GM18502 (cell line): ENCODE data around the gene FNIP2.

Experiments used
- ATAC-seq: cut with Tn5 transposase; IDR thresholded peaks from one replicate; pipeline ENCODE4 v1.9.1; 2021; ENCODE audit warnings: mild to moderate bottlenecking; ENCODE audit not compliant: unreplicated experiment, poor library complexity

Gene FNIP2

DNA sequence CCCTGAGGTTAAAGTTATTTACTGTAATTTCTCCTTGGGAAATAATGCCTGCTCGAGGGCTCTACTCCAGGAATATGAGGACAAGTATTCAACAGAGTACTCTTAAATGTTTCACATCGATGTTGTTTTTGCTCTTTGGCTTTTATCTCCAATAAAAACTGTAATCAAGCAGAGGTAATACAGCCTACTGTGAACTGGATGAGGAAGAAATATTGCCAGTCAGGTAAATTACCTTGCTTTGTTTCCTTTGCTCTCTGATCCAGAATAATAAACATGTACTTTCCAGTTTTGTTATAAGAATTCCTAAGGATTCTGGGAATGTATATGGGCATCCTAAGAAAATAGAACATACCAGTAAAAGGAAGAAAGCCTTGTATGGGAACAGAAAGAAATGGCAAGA, 60.4 kb downstream of the FNIP2 start:
- no peak for ATAC-seq

DNA sequence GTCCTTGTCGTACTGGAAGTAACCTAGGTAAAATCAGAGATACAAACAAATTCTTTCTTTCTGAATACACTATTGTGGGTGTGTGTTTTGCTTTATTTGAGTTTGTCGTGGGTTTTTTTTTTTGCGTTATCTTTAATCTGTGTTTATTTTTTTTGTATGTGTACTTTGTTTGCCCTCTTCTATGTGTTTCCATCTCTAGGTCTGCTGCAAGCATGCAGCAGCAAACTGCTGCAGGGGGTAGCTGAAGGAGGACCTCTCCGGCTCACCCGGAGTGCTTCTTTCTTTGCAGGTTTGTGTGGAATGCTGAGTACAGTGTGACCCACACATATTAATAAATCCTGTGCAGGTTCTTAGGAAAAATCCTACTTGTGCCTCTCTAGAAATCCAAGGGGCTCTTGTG, 64.8 kb downstream of the FNIP2 start:
- ATAC-seq, result no peak

DNA sequence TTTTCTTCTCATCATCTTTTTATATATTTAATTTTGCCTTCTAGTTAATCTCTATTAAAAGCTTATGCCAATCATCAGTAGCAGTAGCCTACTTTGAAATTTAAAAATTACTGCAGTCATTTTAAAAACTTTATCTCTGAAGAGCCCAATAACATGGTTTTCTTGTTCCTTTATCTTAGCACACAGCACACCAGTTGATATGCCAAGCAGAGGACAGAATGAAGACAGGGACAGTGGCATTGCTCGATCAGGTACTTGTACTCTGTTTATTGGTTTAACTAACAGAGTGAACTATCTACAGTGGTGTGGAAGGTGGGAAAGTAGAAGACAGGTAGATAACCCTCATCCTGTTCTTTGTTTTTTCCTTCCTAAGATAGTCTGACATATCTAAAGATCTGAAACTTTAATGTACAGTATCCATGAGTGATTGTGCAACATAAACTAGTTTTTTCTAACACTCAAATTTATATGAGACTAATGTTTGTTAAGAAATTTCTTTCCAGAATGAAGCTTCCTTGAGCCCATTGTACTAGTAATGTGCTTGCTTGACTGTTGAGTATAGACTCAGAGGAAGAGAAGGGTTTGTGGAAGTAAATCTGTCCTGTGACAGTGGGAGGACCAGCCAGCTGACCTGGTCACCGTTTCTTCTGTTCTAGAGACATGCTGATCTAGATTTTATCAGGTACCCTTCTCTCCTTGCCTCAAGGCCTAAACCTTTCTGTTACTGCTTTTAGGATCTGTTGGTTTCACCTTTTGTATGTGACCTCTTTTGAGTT, 66.6 kb downstream of the FNIP2 start:
- no peak for ATAC-seq

DNA sequence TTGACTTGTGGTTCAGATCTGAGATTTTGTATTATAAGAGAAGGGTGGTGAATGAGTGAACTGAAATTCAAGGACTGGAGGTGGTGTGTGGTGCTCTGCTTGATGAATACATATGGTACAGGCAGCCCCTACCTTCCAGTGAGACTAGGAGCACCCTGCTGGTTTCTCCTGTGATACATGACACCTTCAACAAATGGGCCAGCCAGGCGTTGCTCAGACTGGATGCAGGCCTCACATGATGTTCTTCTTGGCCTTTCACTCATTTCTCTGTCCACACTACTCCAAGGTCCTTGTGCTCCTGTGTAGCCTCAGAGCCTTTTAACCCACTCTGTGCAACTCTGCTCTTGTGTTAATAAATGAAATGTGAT, 67.2 kb downstream of the FNIP2 start:
- no peak for ATAC-seq

DNA sequence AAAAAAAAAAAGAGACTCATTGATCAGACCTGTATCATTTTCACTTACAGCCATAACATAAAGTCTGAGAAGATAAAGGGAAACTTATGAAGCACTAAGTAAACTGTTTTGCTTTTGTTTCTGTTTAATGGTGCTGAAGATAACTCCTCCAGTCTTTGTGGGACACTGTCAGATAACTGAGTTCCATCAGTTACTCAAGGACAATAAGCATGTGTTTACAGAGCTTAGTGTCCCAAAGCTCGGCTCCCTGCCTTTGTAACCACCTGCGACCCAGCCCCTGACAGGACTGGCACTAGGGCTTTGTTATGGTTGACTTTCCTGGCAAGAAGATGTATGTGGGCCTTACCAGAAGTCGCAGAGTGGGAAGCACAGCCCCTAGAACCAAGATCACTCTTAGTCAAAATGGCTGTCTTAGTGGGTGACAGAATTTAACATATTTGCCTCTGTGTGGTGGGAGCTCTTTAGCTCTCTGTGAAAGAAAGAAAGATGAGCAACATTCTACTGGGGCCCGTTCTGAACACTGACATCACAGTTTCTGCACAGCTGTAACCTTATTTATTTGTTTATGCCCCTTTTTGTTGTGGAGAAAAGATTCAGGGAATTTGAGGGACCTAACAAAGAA, 68.1 kb downstream of the FNIP2 start:
- no peak for ATAC-seq

DNA sequence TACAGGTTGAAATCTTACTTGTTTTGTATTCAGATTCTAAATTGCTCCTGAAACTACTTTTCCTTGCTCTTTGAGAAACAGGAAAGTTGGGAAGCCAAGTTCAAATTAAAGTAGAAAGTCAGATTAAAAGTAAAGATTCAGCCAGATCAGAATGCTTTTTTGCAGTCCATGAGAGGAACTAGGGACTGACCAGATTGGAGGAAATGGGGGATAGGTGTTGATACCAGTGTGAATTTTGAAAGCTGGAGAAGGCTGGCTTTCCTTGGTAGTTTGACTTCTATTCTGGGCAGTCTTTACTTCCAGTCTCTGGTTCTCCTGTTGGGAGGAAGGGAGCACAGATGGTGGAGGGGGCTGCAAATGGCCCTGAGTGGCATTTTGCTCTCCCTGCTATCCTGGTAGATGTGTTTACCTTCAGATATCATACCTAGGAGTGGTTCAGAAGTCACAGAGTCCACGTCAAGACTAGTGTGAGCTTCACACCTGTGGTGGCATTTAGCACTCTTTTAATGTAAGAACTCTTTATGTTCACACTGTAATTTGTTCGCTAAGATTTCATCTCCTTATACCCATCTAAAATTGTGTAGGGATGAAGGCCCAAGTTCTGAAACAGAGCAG, 68.8 kb downstream of the FNIP2 start:
- no peak for ATAC-seq

DNA sequence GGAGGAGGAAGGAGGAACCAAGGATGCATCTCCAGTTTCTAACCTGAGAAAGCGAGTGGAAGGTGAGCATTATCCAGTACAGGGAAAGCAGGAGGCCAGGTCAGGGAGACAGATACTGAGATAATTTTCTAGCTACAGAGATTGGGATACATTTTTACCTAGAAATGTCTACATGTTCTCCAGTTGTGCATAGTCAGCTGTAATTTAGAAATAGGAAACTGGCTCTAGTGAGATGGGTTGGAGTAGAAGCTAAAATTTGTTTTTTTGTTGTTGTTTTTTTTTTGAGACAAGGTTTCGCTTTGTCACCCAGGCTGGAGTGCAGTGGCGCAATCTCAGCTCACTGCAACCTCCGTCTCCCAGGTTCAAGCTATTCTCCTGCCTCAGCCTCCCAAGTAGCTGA, 71.3 kb downstream of the FNIP2 start:
- no peak for ATAC-seq

DNA sequence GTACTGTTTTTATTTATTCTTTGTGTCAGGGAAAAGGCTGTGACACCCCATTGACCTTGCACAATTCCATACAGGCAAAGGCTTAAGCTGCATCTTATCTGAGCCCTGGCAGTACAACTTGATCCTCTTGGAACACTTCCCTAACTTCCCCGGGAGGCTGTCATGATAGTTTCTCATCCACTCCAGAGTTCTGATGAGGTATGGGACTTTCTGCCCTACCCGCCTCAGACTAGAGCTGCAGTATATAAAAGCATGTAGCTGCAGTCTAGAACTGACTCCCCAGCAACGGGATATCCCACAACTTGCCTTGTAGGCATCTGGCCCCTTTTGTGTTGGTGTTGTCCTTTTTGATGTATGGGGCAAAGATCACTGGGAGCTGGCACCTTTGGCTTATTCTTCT, 72.7 kb downstream of the FNIP2 start:
- ATAC-seq, result no peak

DNA sequence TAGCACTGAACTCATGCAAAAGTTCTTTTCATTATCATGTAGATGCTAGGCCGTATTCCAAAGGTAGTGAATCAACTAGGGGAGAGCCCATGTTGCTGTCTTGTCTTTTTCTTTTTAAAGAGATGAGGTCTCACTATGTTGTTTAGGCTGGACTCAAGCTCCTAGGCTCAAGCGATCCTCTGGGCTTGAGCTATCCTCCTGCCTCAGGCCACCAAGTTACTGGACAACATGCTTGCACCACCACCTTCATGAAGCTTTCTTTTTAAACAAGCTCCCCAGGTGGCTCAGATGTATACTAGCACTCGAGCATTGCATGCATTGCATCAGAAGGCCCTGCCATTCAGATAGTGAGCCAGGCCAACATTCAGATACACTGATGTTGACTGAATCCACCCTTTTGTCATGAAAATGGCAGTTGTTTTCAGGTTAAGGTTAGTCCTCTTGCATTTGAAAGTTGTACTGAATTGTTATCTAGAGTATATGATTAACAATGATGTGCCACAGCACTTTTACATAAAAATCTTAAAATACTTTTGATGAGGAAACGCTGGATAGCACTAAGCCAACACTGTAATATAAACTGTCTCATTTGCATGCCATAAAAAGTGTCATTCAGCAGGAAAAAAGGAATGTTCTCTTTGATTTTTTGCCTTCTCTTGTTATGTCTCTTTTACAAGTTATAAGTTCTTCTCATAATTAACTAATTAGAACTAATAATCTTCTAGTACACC, 76.7 kb downstream of the FNIP2 start:
- ATAC-seq, result no peak

DNA sequence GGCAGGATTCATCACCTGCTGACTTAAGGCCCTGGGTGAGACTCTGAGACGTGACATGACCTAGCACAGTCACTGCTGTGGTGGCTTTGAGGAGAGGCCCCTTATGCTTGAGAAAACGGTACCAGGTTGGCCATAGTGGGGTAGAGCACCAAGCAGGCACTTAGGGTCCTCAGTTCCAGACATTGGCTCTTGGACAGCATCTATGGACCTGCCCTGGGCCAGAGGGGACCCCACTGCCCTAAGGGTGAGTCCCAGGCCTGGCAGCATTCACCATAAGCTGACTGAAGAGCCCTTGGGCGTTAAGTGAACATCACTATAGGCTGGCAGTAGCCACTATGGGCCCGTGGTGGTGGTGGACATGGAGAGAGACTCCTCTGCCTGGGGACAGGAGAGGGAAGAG, 78.7 kb downstream of the FNIP2 start:
- no peak for ATAC-seq

DNA sequence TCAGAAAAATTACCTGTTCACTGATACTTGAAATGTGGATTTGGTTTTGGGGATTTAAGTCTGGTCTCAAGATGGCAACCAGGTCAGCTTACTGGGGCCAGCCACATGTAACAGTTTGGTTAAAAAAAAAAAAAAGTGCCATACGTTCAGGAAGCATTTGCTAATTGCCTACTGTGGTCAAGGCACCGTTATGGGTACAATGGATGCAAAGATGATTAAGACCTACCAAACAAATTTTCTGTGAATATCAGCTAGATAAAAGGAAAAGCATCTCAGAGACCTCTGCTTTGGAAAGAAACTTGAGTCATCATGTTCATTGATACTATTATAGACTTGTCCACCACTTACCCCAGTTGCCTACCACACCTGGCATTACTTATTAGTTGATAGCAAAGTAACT, 80.9 kb downstream of the FNIP2 start:
- ATAC-seq, result no peak

DNA sequence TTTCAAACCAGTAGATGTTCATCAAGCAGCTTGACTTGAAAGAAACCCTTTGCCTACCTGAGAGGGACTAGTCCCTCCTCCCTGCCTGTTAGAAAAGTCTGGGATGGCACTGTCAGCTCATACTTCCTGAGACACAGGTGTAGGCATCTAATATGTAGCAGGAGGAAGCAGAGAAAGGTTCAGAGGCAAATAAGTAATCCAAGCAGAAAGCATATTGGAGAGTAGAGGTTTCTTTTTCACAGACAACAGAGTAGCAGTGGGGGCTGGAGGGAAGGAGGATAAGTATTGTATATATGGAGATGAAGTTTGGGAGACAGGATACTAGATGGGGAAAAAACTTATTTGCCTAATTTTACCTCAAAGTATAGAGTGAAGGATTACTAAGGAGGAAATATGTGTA, 81.5 kb downstream of the FNIP2 start:
- ATAC-seq, result no peak

DNA sequence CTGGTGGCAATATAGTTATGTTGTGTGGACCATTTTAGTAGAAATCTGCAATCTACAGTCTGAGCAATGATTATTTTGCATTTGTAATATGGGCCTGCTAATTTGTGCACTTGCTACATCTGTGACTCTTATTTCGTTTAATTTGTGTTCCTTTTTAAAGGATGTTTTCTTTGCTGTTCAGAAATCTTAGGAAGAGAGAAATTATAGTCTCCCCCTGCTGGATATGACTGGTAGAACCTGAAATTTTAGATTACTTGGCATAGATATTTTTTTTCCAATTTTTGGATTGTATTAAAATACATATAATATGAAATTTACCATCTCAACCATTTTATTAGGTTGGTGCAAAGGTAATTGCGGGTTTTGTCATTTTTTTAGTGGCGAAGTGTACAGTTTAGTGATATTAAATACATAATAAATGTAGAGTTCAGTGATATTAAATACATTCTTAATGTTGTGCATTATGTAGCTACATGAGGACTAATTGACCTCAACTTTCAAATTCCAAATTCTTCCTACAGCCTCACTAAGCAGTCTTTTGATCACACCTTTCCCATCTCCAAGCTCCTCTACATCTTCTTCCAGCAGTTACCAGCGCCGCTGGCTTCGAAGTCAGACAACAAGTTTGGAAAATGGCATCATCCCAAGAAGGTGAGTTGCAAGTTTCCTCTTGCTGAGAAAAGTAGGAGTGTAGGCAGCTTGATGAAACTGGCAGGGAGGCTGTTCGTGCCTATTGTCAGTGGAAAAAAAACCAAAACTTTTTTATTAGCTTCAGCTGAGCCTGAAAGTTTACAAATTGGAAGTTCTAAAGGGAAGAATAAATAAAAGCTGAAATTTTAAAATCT, 82.2 kb downstream of the FNIP2 start:
- no peak for ATAC-seq

DNA sequence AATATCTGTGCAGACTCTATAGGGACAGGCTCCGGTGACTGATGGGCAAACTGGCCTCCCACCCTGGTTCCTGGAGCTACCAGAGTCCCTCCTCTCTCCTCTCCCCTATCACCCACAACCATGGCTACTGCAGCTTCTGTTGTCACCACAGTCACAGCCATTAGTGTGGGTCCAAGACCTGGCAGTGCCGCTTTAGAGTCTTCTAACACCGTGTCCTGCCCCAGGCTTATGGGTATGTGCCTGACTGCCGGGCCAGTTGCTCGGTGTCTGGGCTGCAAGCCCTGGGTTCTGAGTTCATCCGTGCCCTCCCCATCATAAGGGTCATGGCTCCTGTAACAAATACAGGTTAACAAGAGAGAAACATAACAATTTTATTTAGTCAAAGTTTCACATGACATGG, 85.4 kb downstream of the FNIP2 start:
- no peak for ATAC-seq

DNA sequence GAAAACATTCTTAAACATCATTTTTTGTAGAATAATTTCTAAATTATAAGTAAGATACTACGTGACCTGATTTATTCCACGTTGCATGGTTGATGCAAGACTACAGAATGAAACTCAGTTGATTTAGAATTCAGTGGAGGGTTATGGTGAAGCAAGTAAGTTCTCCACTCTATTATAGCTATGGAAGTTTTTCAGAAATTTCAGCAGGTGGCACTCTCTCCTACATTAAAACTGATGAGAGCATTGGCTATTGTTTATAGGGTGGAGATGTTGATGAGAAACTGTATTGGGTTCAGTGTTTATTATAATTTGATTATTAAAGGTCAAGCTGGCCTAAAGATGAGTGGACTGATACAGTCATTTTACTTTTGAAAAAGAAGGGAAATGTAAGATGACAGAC, 88.0 kb downstream of the FNIP2 start:
- peak; percentile 83 for ATAC-seq

DNA sequence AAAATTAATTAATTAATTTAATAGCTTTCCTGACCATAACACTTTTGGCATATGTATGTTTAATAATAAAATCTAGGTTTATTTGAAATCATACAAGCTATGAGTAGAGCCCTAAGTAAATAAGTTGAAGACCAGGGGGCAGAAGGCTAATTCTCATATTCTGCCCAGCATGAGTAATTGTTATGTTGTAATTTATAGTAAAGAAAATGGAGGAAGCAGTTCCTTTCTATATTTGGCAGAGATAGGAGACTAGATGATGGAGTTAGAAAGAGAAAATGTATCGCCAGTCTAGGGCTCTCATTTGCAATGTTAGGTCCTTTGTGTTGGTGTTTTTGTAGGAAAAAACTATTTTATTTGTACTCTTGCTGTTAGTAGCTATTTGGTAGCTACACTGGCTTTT, 89.1 kb downstream of the FNIP2 start:
- ATAC-seq, result no peak

DNA sequence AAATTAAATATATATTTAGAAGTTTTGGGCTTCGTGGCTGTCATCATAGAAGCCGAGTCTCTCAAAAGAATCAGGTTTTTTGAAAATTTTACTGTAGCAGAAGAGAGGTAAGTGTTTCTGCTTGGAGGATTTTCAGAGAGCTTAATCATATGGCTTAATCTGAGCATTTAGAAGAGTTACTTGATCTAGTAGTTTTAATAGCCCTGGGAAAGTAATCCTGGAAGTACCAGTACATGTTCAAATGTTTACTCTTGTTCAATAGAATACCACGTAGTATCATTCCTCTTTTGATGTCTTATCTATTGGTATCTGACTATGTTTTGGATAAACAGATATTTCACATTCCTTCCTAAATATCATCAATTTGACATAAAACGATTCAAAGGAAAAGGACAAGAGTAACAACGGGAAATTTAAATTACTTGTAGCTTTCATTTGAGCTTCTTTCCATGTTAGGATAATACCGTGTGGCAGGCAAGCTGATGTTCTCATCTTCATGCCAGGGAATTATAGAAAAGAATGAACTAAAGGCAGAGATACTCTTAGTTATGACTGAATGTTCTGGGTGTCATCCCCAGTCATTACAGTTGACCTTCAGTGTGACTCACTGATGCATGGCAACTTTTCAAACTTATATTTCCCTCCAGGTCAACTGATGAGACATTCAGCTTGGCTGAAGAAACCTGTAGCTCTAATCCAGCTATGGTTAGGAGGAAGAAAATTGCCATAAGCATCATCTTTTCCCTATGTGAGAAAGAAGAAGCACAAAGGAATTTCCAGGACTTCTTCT, 89.8 kb downstream of the FNIP2 start:
- no peak for ATAC-seq

DNA sequence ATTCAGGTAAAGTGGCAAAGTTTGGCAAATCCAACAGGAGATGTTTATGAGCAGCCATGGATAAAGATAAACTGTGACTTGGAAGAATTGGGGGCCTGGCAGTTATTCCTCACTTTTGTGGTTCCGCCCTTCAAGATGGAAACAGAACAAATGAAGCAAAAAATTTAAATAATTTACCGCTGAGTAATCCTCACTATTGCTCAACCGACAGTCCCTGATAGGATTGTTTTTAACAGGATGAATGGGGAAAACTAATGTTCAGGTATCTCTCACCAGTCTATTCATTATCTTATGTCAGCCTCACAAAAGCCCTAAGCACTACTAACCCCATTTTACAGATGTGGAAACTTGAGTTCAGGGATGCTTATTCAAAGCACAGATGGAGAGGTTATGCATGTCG, 90.8 kb downstream of the FNIP2 start:
- ATAC-seq, result no peak

DNA sequence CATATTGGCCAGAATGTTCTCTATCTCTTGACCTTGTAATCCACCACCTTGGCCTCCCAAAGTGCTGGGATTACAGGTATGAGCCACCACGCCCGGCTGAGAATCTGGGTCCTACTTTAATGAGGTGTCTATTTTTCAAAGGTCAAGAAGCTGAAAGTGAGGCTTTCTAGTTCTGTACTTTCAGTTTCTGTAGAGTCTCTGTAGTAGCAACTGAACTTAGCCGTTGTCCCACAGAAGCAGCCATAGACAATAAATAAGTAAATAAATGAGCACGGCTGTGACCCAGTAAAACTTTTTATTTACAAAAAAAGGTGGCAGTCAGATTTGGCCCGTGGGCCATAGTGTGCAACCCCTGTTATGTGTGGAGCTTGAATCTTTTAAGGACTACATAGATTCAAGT, 92.0 kb downstream of the FNIP2 start:
- ATAC-seq, result peak; percentile 67

DNA sequence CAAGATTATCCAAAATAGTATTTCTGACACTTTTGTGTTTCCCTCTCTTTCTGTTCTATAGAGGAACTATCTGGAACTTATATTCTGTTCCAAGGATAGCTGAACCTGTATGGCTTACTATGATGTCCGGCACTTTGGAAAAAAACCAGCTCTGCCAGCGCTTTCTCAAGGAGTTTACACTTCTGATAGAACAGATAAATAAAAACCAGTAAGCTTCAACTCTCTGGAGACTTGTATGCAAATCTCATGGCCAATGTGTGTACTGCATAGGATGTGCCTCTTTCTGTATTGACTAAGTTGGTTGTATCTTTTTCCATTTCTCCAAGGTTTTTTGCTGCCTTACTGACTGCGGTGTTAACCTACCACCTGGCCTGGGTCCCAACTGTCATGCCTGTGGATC, 92.5 kb downstream of the FNIP2 start:
- ATAC-seq, result no peak
